Stimulated activated CD8-positive, alpha-beta memory T cell treated with anti-CD3 and anti-CD28 coated beads, Interleukin-12 subunit alpha, Interleukin-12 subunit beta, amount 100 ng/mL, for 24 hours (primary cell): ENCODE measurements around the gene G6PD.
"Not testable (repeated sequence)": the region's sequence is repeated elsewhere in the genome, so short reads cannot be mapped to it uniquely, and the experiment has no call there.

Source experiments
- DNase-seq: peaks from one replicate; pipeline ENCODE4 v3.0.0-alpha.2; 2020; ENCODE audit errors: extremely low read depth

The G6PD gene

DNA sequence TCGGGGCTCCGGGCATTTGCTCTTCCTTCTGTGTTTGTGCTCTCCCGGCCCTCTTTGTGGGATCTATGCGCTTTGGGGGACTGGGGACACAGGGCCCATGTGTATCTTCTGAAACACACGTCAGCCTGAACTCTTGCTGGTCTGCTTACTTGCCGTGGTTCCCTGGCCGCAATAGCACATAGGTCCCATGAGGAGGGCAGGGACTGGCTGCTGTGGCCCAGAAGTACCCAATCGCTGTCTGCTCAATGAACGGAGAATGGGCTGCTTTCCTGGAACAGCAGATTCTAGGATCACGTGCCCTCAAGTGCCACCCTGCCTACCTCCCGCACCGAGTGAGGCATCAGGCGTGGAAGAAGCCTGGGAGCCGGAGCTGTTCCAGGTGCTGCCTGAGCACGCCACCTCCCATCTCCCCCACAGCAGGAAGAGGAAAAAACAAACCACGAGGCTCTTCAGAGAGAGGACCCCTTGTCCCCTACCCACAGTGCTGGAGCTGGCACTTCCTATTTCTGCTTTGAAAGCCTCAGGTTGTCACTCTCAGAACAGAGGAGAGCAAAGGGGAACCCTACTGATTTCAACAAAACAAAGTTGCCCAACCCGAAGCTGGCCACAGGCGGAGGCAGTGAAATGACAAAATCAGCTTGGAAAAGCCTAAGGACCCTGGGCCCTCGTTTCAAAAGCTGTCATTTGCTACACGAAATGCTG lies 3.8 kb downstream of the G6PD start:
- DNase-seq = no peak

DNA sequence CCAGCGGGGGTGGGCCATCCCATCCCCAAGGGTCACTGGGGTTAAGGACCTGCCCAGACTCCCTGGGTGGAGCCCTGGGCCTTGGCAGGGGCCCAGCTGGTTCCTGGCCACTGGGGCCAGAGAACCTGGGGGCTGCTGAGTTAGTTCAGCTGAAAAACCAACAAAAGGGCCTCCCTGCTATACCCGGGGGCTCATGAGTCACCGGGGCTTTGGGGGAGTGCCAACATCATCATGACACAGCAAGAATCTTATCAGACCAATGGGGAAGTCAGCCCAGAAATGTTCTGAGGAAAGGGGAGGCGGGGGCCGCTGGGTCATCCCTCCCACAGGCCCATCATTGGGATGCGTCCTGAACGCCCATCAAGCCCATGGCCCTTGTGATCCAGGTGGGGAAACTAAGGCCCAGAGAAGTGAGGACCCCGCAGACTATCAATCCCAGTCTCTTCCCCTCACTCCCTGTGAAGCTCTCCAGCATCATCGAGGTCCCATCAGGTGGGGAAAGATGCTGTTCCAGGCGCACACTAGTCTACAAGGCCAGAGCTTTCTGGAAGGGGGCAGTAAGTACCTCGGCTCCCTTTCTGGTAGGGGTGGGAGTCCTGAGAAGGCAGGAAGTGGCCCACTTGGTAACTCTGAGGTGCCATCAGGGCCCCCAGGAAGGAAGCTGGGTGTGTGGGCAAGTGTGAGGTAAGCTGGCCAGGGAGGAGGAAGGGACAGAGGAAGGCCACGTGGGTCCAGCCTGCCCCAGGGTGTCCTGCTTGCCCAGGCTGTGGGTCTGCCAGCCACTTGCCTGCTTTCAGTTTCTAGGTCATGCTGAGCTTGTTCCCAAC lies 4.5 kb downstream of the G6PD start:
- DNase-seq = no peak

DNA sequence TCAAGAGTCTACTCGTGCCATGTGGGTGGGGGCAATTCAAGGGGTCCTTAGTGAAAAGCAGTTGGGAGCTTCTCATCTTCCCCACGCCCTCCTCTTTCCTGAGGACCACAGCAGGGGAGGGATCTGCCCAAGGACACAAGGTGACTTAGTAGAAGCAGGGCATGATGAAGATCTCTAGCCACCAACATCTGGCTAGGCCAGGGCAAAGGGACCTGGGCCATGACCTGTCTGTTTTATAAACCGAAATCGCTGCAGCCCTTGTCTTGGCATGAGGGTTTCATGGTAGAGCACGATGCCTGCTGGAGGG lies 5.1 kb downstream of the G6PD start:
- DNase-seq = no peak

DNA sequence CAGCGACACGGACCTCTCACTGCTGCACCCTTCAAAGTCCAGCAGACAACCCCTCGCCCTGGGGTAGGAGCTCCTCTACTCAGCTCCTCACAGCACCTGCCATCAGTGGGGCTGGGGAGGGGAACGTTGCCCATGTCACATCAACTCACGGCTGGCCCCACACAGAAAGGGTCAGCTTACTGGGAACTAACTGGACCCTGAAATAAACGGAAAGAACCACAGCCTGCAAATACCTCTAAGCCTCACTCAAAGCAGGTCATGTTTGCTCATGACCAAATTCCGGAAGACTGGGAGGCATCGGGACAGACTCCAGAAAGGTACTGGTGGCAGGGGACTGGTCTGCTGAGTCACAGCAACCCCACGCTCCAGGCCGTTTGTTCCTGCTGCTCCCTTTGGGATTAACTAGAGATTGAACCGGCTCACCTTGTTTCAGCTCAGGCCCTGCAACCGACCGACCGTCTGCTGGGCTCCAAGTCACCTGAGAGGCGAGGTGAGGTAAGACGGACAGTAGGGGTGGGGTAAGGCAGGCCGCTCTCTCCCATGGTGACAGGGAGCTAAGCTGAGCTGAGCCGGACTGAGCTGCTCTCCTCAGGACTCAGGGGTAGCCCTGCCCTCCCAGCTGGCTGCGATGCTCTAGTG lies 5.6 kb downstream of the G6PD start:
- DNase-seq = no peak

DNA sequence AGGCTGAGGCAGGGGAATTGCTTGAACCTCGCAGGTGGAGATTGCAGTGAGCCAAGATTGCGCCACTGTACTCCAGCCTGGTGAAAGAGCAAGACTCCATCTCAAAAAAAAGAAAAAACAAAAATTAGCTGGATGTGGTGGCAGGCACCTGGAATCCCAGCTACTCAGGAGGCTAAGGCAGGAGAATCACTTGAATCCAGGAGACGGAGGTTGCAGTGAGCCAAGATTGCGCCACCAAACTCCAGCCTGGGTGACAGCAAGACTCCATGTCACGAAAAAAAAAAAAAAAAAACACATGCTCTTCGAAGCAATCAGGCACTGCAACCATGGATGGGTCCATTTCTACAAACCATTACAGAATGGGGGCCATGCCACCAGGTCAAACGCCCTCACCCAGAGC lies 6.3 kb downstream of the G6PD start:
- DNase-seq = not testable (repeated sequence)

DNA sequence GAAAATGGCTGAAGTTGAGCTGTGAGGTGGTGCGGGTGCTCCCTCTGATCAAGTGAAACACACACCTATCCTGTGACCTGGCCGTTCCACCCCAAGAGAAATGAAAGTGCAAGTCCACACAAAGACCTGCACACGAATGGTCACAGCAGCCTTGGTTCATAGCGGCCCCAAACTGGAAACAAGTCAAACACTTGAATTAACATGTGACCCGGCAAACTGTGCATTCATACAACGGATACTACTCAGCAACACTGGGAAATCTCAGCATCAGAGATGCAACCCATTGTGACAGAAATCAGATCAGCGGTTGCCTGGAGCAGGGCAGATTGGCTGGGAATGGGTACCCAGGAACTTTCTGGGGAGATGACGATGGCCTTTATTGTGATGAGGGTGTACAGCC lies 7.6 kb downstream of the G6PD start:
- DNase-seq = no peak

DNA sequence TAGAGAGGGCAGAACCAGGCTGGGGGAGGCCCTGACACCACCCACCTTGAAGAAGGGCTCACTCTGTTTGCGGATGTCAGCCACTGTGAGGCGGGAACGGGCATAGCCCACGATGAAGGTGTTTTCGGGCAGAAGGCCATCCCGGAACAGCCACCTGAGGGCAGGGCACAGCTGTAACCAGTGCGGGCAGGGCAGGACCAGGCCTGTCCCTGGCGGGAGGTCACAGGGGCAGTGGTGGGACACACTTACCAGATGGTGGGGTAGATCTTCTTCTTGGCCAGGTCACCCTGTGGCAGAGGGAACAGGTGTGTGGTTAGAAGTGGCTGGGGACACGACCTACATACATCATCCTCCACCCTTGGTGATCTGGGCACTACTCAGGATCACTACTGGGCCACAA lies 10.8 kb downstream of the G6PD start:
- no peak for DNase-seq

DNA sequence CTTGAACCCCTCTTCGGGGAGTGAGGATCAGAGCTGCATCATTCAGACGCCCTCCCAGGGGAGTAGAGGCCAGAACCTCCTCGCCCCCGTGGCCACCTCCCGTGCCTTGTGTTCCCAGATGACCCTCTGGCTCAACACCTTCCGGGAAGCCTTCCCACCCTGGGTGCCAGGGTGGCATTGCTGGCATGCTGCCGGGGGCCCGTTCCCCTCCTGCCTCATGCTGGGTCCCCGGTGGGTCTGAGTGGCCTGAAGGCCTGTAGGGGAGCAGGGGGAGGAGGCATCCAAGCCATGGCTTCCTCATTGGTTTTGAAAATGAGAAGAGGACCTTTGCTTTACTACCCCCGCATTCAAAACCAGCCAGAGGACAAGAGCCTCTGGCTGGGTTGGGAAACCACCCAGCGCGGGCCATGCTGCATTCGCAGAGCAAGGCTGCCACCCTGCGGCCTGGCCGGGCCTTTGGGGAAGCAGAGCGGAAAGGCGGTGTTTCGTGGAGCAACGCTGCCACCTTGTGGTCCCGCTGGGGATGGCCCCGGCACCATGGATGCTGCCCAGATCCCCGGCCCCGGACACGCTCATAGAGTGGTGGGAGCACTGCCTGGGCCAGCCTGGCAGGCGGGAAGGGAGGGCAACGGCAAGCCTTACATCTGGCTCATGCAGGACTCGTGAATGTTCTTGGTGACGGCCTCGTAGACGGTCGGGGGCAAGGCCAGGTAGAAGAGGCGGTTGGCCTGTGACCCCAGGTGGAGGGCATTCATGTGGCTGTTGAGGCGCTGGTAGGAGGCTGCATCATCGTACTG lies 11.9 kb downstream of the G6PD start:
- DNase-seq = peak; percentile 51

DNA sequence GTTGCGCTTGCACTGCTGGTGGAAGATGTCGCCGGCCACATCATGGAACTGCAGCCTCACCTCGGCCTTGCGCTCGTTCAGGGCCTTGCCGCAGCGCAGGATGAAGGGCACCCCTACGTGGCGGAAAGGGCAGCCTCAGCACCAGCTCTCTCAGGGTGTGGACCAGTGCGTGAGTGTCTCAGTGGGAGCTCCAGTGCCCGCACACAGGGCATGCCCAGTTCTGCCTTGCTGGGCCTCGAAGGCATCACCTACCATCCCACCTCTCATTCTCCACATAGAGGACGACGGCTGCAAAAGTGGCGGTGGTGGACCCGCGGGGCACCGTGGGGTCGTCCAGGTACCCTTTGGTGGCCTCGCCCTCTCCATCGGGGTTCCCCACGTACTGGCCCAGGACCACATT lies 14.0 kb downstream of the G6PD start:
- no peak for DNase-seq

DNA sequence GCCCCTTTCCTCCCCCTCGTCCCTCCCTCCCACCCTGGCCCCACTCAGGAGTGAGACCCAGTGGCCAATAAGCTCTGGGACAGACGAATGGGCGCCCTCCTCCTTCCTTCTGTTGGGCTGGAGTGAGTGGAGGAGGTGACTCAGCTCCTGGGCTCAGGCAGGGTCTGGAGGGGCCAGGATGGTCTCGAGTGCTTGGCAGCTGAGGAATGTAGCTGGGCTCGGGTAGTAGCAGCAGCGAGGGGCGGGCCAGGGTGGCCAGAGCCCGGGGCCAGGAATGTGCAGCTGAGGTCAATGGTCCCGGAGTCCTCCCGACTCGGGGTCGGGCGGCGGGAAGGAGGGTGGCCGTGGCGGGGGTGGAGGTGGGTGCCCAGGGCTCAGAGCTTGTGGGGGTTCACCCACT lies 15.0 kb downstream of the G6PD start:
- no peak for DNase-seq

DNA sequence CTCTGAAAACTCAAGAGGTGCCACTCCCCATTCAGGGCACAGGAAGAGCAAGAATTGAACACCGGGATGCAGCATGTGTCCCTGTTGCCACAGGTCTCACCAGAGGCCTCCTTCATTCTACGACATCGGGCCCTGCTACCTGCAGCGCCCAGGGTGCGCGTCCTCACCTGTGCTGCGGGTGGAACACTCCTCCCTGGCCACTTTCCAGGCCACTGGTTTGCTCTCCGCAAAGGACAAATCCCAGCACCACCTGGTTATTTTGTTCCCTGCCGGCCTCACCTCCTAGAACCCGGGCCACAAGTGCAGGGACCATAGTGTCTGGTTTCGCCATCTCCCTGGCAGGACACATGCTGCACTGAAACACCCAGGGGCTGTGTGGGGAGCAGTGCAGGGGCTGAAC lies 16.4 kb downstream of the G6PD start:
- no peak for DNase-seq

DNA sequence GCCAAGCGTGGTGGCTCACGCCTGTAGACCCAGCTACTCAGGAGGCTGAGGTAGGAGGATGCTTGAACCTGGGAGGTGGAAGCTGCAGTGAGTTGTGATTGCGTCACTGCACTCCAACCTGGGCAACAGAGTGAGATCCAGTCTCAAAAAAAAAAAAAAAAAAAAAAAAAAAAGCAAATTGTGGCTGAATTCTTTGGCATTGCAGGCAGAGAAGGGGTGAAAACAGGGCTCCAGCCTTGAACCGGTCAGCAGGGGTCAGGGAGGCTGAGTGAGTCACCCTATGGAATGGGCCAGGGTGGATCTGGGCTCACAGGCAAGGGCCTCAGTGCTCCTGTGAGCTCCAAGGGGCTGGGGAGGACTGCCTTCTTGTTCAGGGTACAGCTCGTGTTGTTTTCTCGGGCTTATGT lies 17.4 kb downstream of the G6PD start:
- no peak for DNase-seq

DNA sequence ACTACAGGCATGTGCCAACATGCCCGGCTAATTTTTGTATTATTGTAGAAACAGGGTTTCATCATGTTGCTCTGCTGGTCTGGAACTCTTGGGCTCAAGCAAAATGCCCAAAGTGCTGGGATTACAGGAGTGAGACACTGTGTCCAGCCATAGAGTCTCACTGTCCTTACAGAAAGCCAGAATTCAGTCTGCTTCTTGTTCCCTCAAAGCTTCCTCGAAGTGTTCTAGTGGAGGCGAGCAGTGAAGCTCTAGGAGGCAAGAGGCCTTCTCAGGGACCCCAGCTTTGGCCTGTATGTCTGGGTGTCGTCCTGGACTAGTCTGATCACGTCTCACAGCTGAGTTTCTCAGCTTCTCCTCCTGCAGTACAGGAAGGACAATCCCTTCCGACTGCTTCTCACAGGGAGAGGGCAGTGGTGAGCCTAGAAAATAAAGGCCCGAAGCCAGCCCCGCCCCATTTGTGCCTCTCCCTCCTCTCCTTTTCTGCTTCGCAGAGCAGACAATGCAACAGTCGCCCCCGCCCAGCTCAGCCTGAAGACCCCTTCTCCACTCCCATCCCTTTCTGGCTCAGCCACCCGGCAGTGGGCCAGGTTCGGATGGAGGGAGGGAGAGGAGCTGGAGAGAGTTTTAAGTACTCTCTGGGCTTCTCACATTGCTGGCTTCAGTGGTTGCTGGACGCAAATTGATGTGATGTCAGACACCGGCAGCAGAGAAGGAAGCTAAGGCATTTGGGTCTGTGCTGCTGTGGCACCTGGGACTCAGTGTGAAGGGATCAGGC lies 19.6 kb downstream of the G6PD start:
- DNase-seq = no peak

DNA sequence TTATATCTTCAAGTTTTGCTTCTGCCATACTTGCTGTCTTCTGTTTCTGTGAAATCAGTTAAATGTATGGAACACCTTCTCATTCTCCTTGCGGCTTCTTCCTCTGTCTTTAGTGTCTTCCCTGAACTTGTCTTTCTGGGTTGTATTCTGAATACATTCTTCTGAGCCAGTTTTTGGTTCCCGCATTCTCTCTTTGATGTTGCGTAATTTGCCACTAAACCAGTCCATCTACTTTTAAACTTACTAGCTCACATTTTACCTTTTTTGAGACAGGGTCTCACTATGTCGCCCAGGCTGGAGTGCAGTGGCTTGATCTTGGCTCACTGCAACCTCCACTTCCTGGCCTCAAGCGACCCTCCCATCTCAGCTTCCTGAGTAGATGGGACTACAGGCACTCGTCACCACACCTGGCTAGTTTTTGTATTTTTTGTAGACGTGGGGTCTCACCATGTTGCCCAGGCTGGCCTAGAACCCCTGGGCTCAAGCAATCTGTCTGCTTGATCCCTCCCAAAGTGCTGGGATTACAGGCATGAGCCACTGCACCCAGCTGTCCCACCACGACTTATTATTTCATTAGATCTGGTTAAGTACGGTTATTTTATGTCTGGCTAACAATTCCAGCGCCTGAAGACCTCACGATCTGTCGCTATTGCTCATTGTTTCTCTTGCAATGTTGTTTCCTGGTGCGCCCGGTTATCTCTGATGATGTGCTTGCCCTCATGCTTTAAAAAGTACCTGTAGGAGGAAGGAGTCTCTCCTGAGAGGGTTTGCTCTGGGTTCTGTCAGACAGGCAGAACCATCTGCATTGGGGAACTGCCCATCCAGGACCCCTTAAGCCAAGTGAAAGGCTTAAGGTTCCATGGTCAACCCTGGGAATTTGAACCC lies 20.8 kb downstream of the G6PD start:
- no peak for DNase-seq

DNA sequence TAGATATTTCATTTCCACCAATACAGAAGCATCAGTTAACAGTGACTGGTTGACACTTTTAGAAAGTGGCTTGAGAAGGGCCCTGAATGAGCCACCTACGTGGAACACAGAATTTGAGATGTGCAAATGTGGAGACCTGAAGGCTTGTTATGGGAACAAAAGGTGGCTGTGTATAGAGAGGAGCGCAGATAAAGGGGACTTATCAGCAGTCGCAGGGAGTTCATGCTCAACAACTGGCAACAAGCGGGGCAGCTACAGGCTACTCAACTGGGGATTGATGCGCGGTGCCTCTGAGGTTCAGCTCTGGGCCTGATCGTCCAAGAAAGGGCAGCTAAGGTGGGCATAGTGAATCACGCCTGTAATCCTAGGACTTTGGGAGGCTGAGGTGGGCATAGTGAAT lies 27.3 kb downstream of the G6PD start:
- DNase-seq = no peak

DNA sequence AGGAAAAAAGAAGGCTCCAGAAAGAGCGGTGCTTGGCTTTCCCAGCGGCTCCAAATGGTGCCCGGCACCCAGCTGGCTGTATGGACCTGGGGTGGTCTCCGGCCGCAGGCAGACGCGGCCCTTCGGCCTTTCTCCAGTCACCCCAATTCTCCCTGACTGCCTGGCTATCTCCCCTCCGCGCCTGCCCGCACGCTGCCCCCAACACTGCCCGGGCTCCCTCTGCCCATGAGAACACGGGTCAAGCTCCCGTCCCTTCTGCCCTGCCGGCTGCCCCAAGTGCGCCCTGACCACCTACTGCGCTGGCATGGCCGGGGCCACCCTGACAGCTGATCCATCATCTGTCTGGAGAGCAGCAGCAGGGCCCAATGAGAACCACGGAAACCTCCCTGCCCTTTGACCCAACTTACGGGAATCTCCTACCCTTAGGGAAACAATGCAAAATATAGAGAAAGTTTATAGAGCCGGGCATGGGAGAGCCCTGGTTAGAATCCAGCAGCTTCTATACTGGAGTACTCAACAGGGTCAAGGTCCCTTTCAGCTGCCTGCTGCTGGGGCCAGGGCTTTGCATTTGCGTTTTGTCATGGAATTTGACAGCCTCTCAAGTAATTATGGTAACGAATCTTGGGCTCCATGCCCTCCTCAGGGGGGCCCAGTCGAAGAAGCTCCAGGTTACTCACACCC lies 29.4 kb downstream of the G6PD start:
- no peak for DNase-seq

DNA sequence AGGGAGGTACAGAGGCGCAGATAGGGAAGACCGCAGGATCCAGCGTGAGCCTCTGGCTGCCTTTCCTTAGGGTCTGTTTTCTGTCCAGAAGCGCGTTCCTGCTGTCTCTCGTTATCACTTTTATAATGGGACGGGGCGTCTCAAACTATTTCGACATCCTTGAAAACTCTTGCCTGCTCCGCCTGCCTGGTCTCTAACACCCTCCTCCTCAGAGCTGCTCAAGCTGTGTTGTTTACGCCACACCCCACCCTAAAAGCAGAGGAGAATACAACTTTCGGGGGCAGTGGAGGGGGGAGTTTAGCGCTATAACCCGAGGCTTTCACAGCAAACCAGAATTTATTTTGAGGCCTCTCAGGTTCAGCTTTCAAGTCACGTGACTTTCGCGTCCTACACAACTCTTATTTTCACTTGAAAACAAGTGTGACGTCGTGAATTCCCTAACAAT lies 30.0 kb downstream of the G6PD start:
- DNase-seq = no peak

DNA sequence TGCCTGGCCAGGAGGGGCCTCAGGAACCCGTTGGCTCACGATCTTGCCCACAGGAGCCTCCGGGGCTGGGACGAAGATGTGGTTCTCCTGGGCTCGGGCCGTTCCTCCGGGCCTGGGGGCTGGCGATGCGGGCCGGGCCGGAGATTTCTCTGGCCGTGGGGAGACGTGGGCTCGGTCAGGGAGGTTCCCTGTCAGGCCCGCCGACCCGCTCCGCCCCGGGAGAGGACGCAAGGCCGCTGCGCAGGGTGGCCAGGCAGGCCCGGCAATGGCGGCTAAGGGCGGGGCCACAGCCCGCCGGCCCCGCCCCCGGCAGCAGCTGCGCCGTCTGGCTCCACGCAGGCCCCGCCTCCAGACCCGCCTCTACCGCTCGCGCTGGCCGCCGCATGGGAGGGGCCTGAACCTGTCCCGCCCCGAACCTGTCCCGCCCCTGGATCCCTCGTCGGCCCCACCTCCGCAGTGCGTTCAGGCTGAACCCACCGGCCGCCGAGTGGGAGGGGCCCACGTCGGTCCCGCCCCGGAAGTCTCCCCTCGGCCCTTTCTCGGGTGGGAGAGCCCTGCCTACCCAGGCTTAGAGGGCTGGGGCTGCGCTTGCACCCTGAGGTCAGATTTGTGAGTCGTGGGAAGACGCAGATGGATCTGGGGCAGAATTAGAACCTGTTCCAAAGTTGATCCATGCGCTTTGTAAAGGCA lies 30.5 kb downstream of the G6PD start, which contains the start of gene FAM3A:
Gene FAM3A (minus strand): TSS at position 267 of the 690 bp plus-strand sequence. CDS start 460 bp downstream, outside the sequence.
- DNase-seq = peak; percentile 79
